ENCODE results near the gene PTPRK.

DNA sequence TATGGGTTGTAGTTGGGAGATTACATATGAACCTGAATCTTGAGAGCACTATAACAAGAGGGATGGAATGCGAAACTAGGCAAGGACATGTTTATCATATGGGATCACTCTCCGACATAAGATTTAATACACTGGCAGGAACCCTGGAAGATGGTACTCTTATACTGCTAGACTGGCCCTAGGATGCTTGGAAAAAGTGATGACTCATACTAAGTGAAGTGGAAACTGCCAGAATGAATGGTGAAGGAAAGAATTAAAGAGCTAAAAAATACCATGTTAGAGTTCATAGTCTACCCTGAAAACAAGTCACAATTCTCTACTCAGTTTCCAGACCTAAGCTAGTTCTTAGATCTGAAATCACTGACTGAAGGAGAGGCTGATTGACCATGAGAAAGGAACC, 574.0 kb downstream of the PTPRK start:
- TF ChIP-seq PATZ1 (CRISPR knock-in tag; IDR thresholded peaks at IDR 0.05; ENCODE audit: borderline replicate concordance) (no peak), ARNTL (CRISPR knock-in tag; IDR thresholded peaks at IDR 0.05; ENCODE audit: borderline replicate concordance, low read depth) (no peak), ISL1 (CRISPR knock-in tag; IDR thresholded peaks at IDR 0.05) (no peak)

All from SK-N-SH treated with all-trans-retinoic acid at 6 μM for 48 hours (cell line).